ENCODE results near the gene DOLPP1.

DNA sequence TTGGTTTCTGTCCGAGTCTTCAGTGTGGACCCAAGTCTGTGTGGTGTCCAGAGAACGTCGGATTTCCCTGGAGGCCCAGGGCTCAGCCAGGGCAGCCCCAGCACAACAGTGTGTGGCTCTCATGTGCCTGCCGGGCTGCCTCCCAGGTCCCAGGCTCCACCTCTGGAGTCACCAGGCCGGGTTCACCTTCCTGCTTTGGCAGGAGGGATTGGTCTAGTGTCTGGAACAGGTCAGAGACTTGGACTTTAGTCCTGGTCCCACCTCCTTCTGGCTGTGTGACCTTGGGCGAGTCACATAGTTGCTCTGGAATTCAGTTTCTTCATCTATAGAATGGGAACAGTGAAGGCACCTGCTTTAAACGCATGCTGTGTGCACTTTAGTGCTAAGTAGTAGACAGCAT is 3.2 kb downstream of the DOLPP1 start:
- no peak for TF ChIP-seq EZH2 (IDR thresholded peaks at IDR 0.05; ENCODE audit: insufficient read depth, poor library complexity, severe bottlenecking)
- no peak for TF ChIP-seq EZH2phosphoT487 (IDR thresholded peaks at IDR 0.05; ENCODE audit: insufficient read depth, low read depth)

Measured in GM23248 (cell line).